GM23338 (cell line): ENCODE measurements around the gene CADM4. TPM values are rescaled to one million over a fixed set of nuclear protein-coding genes. Genes with fewer than 3 reads are reported as not detected.
A peak's percentile ranks its signal among the peaks of the same experiment; 100 is the strongest.

Experiments
- ATAC-seq: fragments of 200-7000 bp; cut with Tn5 transposase; 3 replicates; pipeline ENCODE4 v1.9.1; 2020
- DNase-seq: peaks from one replicate; pipeline ENCODE4 v3.0.0-alpha.2; 2015; ENCODE audit warnings: low spot score
- H2AFZ ChIP-seq: fragments of 200-600 bp; sonication (generic); 2 replicates; pipeline ENCODE4 v1.8.0; 2016; ENCODE audit warnings: antibody characterized with exemption, mild to moderate bottlenecking, moderate library complexity
- H3F3A ChIP-seq: fragments of 200-600 bp; sonication (generic); replicated peaks from 2 replicates; pipeline ENCODE4 v1.8.0; 2017; ENCODE audit warnings: antibody characterized with exemption, mixed run types, low read depth
- H3K27ac ChIP-seq: fragments of 200-600 bp; sonication (generic); 2 replicates; pipeline ENCODE4 v1.6.1; 2016; ENCODE audit warnings: low read depth
- H3K27me3 ChIP-seq: fragments of 200-600 bp; sonication (generic); 2 replicates; pipeline ENCODE4 v1.8.0; 2016; ENCODE audit warnings: mild to moderate bottlenecking, mixed run types, moderate library complexity; ENCODE audit not compliant: insufficient read depth
- H3K36me3 ChIP-seq: fragments of 200-600 bp; sonication (generic); 2 replicates; pipeline ENCODE4 v1.8.0; 2016; ENCODE audit warnings: mild to moderate bottlenecking; ENCODE audit not compliant: insufficient read depth
- H3K4me1 ChIP-seq: fragments of 200-600 bp; sonication (generic); 2 replicates; pipeline ENCODE4 v1.8.0; 2016; ENCODE audit warnings: mild to moderate bottlenecking, moderate library complexity; ENCODE audit not compliant: insufficient read depth
- H3K4me2 ChIP-seq: fragments of 200-600 bp; sonication (generic); 2 replicates; pipeline ENCODE4 v1.7.1; 2017; ENCODE audit warnings: mixed run types
- H3K4me3 ChIP-seq: fragments of 200-600 bp; sonication (generic); 2 replicates; pipeline ENCODE4 v1.6.1; 2016; ENCODE audit warnings: mixed run types
- H3K79me2 ChIP-seq: fragments of 200-600 bp; sonication (generic); replicated peaks from 2 replicates; pipeline ENCODE4 v1.8.0; 2017; ENCODE audit warnings: mild to moderate bottlenecking; ENCODE audit not compliant: insufficient read depth
- H3K9me2 ChIP-seq: fragments of 200-600 bp; sonication (generic); 2 replicates; pipeline ENCODE4 v1.8.0; 2017; ENCODE audit not compliant: insufficient read depth
- H4K20me1 ChIP-seq: fragments of 200-600 bp; sonication (generic); replicated peaks from 2 replicates; pipeline ENCODE4 v1.8.0; 2017; ENCODE audit warnings: mild to moderate bottlenecking; ENCODE audit not compliant: insufficient read depth
- H3K27ac Mint-ChIP-seq: 2 replicates; pipeline ENCODE4 v1.8.0; 2020; ENCODE audit warnings: inconsistent platforms, mild to moderate bottlenecking, moderate library complexity, mixed read lengths
- H3K27me3 Mint-ChIP-seq: 3 replicates; pipeline ENCODE4 v1.8.0; 2022; ENCODE audit warnings: low read depth, mild to moderate bottlenecking, moderate library complexity, mixed read lengths, inconsistent platforms; ENCODE audit not compliant: insufficient read depth, poor library complexity
- H3K36me3 Mint-ChIP-seq: 3 replicates; pipeline ENCODE4 v1.8.0; 2021; ENCODE audit warnings: low read depth, mild to moderate bottlenecking, inconsistent platforms, moderate library complexity, mixed read lengths
- H3K4me1 Mint-ChIP-seq: 3 replicates; pipeline ENCODE4 v1.8.0; 2020; ENCODE audit warnings: mild to moderate bottlenecking, inconsistent platforms, mixed read lengths
- H3K4me3 Mint-ChIP-seq: 3 replicates; pipeline ENCODE4 v1.8.0; 2021; ENCODE audit warnings: moderate library complexity, mild to moderate bottlenecking, inconsistent platforms, mixed read lengths
- H3K9me3 Mint-ChIP-seq: 3 replicates; pipeline ENCODE4 v1.8.0; 2020; ENCODE audit warnings: moderate library complexity, mild to moderate bottlenecking, inconsistent platforms, mixed read lengths
- CREB1 ChIP-seq: fragments of 250-450 bp; sonication (Bioruptor Pico); IDR thresholded peaks from 2 replicates; pipeline ENCODE4 v1.5.0; 2020; ENCODE audit warnings: low read depth, mild to moderate bottlenecking, moderate library complexity
- EZH2 ChIP-seq: fragments of 200-600 bp; sonication (generic); IDR thresholded peaks from one replicate; pipeline ENCODE4 v1.8.0; 2017; ENCODE audit warnings: antibody characterized with exemption, mild to moderate bottlenecking, low read depth; ENCODE audit not compliant: unreplicated experiment
- EZH2phosphoT487 ChIP-seq: fragments of 200-600 bp; sonication (generic); IDR thresholded peaks from one replicate; pipeline ENCODE4 v1.8.1; 2018; ENCODE audit warnings: antibody characterized with exemption; ENCODE audit not compliant: unreplicated experiment
- JUNB ChIP-seq: IDR thresholded peaks from one replicate; pipeline ENCODE4 v1.6.1; 2016; ENCODE audit warnings: antibody characterized with exemption; ENCODE audit not compliant: unreplicated experiment
- NANOG ChIP-seq: IDR thresholded peaks from 2 replicates; pipeline ENCODE4 v1.6.1; 2016; ENCODE audit warnings: antibody characterized with exemption, borderline replicate concordance
- POLR2AphosphoS5 ChIP-seq: IDR thresholded peaks from 2 replicates; pipeline ENCODE4 v1.6.1; 2016; ENCODE audit warnings: antibody characterized with exemption, low read depth
- STAT1 ChIP-seq: IDR thresholded peaks from one replicate; pipeline ENCODE4 v1.6.1; 2016; ENCODE audit warnings: antibody characterized with exemption; ENCODE audit not compliant: unreplicated experiment
- ZNF114 ChIP-seq: fragments of 250-450 bp; sonication (Bioruptor Pico); IDR thresholded peaks from 2 replicates; pipeline ENCODE4 v1.5.0; 2020; ENCODE audit warnings: mild to moderate bottlenecking, moderate library complexity
- ZNF331 ChIP-seq: fragments of 250-450 bp; sonication (Bioruptor Pico); IDR thresholded peaks from 2 replicates; pipeline ENCODE4 v1.5.0; 2020; ENCODE audit warnings: low read depth, mild to moderate bottlenecking, moderate library complexity
- polyA plus RNA-seq: library from polyadenylated mRNA; unstranded; fragments of >200 nt; fragmentation: Nextera tagmentation; extraction: Ambion mirVana; gene quantifications from 2 replicates; pipeline ENCODE4 v1.2.1, GENCODE V29; 2016
- total RNA-seq: library from RNA; depleted of rRNA; stranded (reverse); fragments of >200 nt; shearing (Covaris generic); gene quantifications from 2 replicates; pipeline ENCODE4 v1.2.3, GENCODE V29; 2014
- TF ChIP-seq, protein P1 (sequence below), 2 experiments: fragments of 200-600 bp in 1 of 2; sonication (generic) in 1 of 2; conservative IDR thresholded peaks; 2 replicates each; pipeline versions ENCODE4 v1.5.1 to v1.6.1; 2016 to 2017; ENCODE audit warnings: antibody characterized with exemption in 2 of 2, low read depth in 2 of 2, mild to moderate bottlenecking in 2 of 2, moderate library complexity in 1 of 2
- TF ChIP-seq, protein P2 (sequence below): IDR thresholded peaks from 2 replicates; pipeline ENCODE4 v1.6.1; 2016; ENCODE audit warnings: antibody characterized with exemption
- TF ChIP-seq, protein P3 (sequence below): fragments of 250-450 bp; sonication (Bioruptor Pico); IDR thresholded peaks from 2 replicates; pipeline ENCODE4 v1.5.0; 2020; ENCODE audit warnings: mild to moderate bottlenecking, moderate library complexity
- TF ChIP-seq, protein P4 (sequence below): IDR thresholded peaks from one replicate; pipeline ENCODE4 v1.6.1; 2018; ENCODE audit warnings: antibody characterized with exemption; ENCODE audit not compliant: unreplicated experiment

CADM4 gene
- total and polyA plus RNA-seq, 2 experiments from 2014 or later: 3.7 to 21.2 TPM

DNA sequence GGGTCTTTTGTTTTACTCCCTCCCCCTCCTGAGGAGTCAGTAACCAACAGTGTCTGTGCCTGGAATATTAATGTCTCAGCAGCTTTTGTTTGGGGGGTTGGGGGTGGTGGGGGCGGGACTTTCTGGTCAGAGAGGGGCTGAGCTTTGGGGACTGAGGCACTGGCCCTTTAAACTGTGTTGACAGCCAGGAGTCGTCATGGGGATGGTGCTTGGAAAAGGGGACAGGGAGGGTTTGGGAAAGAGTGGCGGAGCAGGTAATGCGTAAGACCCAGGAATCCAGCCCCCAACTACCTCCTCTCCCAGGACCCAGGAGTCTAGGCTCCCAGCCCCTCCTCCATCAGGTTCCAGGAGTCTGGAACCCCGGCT, 5.2 kb downstream of the CADM4 start:
- peak overlapping the region; percentile 83 for H3K4me3 ChIP-seq
- 0 out of 2 replicates have a peak overlapping the region, but pooled peaks have one; percentile 87 for H3K27ac ChIP-seq
- H3F3A ChIP-seq: 0 out of 2 replicates have a peak, but pooled peaks cover 3% of the 10 kb centered on the region
- H3K4me2 ChIP-seq: peak overlapping the region; percentile 99
- H3K4me1 ChIP-seq: peaks cover 33% of the 10 kb centered on the region
- Mint-ChIP-seq H3K36me3 (peaks cover 7% of the 10 kb centered on the region; the same call in 1 of the 3 replicates), H3K27ac (no peak overlapping the region), H3K9me3 (no peaks in the 10 kb centered on the region), H3K4me1 (peaks cover 29% of the 10 kb centered on the region), H3K4me3 (peak overlapping the region; percentile 81), H3K27me3 (peaks cover 44% of the 10 kb centered on the region)
- H4K20me1 ChIP-seq: peaks cover 5% of the 10 kb centered on the region; the same call in 1 of the 2 replicates
- ATAC-seq (peak; percentile 54), DNase-seq (peak; percentile 83)
- no peak overlapping the region for H2AFZ ChIP-seq
- H3K36me3 ChIP-seq: no peaks in the 10 kb centered on the region
- H3K27me3 ChIP-seq: peaks cover 26% of the 10 kb centered on the region
- no peaks in the 10 kb centered on the region for H3K9me2 ChIP-seq
- H3K79me2 ChIP-seq: no peaks in the 10 kb centered on the region
- TF ChIP-seq ZNF114 (no peak), JUNB (no peak), POLR2AphosphoS5 (no peak), NANOG (no peak), STAT1 (no peak), EZH2phosphoT487 (no peak), CREB1 (CRISPR knock-in tag) (no peak), ZNF331 (CRISPR knock-in tag) (no peak), EZH2 (no peak)
- TF ChIP-seq, protein P1, sequence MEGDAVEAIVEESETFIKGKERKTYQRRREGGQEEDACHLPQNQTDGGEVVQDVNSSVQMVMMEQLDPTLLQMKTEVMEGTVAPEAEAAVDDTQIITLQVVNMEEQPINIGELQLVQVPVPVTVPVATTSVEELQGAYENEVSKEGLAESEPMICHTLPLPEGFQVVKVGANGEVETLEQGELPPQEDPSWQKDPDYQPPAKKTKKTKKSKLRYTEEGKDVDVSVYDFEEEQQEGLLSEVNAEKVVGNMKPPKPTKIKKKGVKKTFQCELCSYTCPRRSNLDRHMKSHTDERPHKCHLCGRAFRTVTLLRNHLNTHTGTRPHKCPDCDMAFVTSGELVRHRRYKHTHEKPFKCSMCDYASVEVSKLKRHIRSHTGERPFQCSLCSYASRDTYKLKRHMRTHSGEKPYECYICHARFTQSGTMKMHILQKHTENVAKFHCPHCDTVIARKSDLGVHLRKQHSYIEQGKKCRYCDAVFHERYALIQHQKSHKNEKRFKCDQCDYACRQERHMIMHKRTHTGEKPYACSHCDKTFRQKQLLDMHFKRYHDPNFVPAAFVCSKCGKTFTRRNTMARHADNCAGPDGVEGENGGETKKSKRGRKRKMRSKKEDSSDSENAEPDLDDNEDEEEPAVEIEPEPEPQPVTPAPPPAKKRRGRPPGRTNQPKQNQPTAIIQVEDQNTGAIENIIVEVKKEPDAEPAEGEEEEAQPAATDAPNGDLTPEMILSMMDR (conservative IDR thresholded peaks at IDR 0.05; ENCODE audit: low read depth in 2 of 2): no peak
- TF ChIP-seq, protein P2, sequence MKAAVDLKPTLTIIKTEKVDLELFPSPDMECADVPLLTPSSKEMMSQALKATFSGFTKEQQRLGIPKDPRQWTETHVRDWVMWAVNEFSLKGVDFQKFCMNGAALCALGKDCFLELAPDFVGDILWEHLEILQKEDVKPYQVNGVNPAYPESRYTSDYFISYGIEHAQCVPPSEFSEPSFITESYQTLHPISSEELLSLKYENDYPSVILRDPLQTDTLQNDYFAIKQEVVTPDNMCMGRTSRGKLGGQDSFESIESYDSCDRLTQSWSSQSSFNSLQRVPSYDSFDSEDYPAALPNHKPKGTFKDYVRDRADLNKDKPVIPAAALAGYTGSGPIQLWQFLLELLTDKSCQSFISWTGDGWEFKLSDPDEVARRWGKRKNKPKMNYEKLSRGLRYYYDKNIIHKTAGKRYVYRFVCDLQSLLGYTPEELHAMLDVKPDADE: no peak
- TF ChIP-seq, protein P3, sequence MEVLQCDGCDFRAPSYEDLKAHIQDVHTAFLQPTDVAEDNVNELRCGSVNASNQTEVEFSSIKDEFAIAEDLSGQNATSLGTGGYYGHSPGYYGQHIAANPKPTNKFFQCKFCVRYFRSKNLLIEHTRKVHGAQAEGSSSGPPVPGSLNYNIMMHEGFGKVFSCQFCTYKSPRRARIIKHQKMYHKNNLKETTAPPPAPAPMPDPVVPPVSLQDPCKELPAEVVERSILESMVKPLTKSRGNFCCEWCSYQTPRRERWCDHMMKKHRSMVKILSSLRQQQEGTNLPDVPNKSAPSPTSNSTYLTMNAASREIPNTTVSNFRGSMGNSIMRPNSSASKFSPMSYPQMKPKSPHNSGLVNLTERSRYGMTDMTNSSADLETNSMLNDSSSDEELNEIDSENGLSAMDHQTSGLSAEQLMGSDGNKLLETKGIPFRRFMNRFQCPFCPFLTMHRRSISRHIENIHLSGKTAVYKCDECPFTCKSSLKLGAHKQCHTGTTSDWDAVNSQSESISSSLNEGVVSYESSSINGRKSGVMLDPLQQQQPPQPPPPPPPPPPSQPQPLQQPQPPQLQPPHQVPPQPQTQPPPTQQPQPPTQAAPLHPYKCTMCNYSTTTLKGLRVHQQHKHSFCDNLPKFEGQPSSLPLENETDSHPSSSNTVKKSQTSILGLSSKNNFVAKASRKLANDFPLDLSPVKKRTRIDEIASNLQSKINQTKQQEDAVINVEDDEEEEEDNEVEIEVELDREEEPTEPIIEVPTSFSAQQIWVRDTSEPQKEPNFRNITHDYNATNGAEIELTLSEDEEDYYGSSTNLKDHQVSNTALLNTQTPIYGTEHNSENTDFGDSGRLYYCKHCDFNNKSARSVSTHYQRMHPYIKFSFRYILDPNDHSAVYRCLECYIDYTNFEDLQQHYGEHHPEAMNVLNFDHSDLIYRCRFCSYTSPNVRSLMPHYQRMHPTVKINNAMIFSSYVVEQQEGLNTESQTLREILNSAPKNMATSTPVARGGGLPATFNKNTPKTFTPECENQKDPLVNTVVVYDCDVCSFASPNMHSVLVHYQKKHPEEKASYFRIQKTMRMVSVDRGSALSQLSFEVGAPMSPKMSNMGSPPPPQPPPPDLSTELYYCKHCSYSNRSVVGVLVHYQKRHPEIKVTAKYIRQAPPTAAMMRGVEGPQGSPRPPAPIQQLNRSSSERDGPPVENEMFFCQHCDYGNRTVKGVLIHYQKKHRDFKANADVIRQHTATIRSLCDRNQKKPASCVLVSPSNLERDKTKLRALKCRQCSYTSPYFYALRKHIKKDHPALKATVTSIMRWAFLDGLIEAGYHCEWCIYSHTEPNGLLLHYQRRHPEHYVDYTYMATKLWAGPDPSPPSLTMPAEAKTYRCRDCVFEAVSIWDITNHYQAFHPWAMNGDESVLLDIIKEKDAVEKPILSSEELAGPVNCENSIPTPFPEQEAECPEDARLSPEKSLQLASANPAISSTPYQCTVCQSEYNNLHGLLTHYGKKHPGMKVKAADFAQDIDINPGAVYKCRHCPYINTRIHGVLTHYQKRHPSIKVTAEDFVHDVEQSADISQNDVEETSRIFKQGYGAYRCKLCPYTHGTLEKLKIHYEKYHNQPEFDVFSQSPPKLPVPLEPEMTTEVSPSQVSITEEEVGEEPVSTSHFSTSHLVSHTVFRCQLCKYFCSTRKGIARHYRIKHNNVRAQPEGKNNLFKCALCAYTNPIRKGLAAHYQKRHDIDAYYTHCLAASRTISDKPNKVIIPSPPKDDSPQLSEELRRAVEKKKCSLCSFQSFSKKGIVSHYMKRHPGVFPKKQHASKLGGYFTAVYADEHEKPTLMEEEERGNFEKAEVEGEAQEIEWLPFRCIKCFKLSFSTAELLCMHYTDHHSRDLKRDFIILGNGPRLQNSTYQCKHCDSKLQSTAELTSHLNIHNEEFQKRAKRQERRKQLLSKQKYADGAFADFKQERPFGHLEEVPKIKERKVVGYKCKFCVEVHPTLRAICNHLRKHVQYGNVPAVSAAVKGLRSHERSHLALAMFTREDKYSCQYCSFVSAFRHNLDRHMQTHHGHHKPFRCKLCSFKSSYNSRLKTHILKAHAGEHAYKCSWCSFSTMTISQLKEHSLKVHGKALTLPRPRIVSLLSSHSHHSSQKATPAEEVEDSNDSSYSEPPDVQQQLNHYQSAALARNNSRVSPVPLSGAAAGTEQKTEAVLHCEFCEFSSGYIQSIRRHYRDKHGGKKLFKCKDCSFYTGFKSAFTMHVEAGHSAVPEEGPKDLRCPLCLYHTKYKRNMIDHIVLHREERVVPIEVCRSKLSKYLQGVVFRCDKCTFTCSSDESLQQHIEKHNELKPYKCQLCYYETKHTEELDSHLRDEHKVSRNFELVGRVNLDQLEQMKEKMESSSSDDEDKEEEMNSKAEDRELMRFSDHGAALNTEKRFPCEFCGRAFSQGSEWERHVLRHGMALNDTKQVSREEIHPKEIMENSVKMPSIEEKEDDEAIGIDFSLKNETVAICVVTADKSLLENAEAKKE (CRISPR knock-in tag): no peak
- TF ChIP-seq, protein P4, sequence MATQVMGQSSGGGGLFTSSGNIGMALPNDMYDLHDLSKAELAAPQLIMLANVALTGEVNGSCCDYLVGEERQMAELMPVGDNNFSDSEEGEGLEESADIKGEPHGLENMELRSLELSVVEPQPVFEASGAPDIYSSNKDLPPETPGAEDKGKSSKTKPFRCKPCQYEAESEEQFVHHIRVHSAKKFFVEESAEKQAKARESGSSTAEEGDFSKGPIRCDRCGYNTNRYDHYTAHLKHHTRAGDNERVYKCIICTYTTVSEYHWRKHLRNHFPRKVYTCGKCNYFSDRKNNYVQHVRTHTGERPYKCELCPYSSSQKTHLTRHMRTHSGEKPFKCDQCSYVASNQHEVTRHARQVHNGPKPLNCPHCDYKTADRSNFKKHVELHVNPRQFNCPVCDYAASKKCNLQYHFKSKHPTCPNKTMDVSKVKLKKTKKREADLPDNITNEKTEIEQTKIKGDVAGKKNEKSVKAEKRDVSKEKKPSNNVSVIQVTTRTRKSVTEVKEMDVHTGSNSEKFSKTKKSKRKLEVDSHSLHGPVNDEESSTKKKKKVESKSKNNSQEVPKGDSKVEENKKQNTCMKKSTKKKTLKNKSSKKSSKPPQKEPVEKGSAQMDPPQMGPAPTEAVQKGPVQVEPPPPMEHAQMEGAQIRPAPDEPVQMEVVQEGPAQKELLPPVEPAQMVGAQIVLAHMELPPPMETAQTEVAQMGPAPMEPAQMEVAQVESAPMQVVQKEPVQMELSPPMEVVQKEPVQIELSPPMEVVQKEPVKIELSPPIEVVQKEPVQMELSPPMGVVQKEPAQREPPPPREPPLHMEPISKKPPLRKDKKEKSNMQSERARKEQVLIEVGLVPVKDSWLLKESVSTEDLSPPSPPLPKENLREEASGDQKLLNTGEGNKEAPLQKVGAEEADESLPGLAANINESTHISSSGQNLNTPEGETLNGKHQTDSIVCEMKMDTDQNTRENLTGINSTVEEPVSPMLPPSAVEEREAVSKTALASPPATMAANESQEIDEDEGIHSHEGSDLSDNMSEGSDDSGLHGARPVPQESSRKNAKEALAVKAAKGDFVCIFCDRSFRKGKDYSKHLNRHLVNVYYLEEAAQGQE: no peak
